GM06990 (cell line): Measurements from ENCODE around the gene C5orf34.

Experiments
- DNase-seq: peaks from one replicate; pipeline ENCODE4 v3.0.0-alpha.2; 2011; ENCODE audit not compliant: insufficient read length; ENCODE audit errors: extremely low read depth
- H3K27me3 ChIP-seq: replicated peaks from 2 replicates; pipeline ENCODE4 v1.6.0; 2011; ENCODE audit warnings: low read length; ENCODE audit not compliant: control insufficient read depth, insufficient read depth
- H3K36me3 ChIP-seq: 2 replicates; pipeline ENCODE4 v1.5.1; 2011; ENCODE audit warnings: low read length; ENCODE audit not compliant: control insufficient read depth, insufficient read depth
- H3K4me3 ChIP-seq: replicated peaks from 2 replicates; pipeline ENCODE4 v1.5.1; 2011; ENCODE audit warnings: low read depth, mild to moderate bottlenecking, control low read depth, low read length
- CTCF ChIP-seq: IDR thresholded peaks from 2 replicates; pipeline ENCODE4 v1.5.1; 2011; ENCODE audit warnings: low read length, control low read depth, mild to moderate bottlenecking, inconsistent platforms; ENCODE audit not compliant: insufficient read depth, poor library complexity, severe bottlenecking

C5orf34 gene

GRCh38 chr5:43498581-43498980 is 16.4 kb downstream of the C5orf34 start:
- Histone ChIP-seq H3K36me3 (no peaks in the 10 kb centered on the region; the same call in none of the 2 replicates), H3K4me3 (no peak overlapping the region), H3K27me3 (no peaks in the 10 kb centered on the region)
- no peak for DNase-seq
- no peak for TF ChIP-seq CTCF

- no peak for TF ChIP-seq CTCF
- no peaks in the 10 kb centered on the region; the same call in none of the 2 replicates for H3K36me3 ChIP-seq
- no peak for DNase-seq
These were observed 17.4 kb downstream of the C5orf34 start for GRCh38 chr5:43497311-43498104.

GRCh38 chr5:43491326-43491725 is 23.6 kb downstream of the C5orf34 start:
- no peak for TF ChIP-seq CTCF
- Histone ChIP-seq H3K4me3 (no peak overlapping the region), H3K36me3 (no peaks in the 10 kb centered on the region; the same call in 1 of the 2 replicates), H3K27me3 (no peaks in the 10 kb centered on the region)
- no peak for DNase-seq

More at GRCh38 chr5:43497311-43498104, 17.4 kb downstream of the C5orf34 start:
- Histone ChIP-seq H3K27me3 (no peaks in the 10 kb centered on the region), H3K4me3 (no peak overlapping the region)

- no peak overlapping the region for H3K4me3 ChIP-seq
- TF ChIP-seq CTCF: no peak
- no peaks in the 10 kb centered on the region for H3K27me3 ChIP-seq
- DNase-seq: no peak
- H3K36me3 ChIP-seq: no peaks in the 10 kb centered on the region; the same call in 1 of the 2 replicates
These were observed 28.6 kb downstream of the C5orf34 start for GRCh38 chr5:43486353-43486752.

GRCh38 chr5:43485406-43485805 is 29.5 kb downstream of the C5orf34 start:
- Histone ChIP-seq H3K27me3 (no peaks in the 10 kb centered on the region), H3K36me3 (no peaks in the 10 kb centered on the region; the same call in 1 of the 2 replicates), H3K4me3 (no peak overlapping the region)
- no peak for TF ChIP-seq CTCF
- no peak for DNase-seq
